ENCODE measurements around the gene OLFML2B. TPM values are rescaled to one million over a fixed set of nuclear protein-coding genes. Genes with fewer than 3 reads are reported as not detected.
A peak's percentile ranks its signal among the peaks of the same experiment; 100 is the strongest.

OLFML2B gene
- 3.4 TPM for total RNA-seq
- long read RNA-seq, transcript OLFML2B-201 (8 exons, 3,160 nt): major isoform, 5 of 7 reads
- long read RNA-seq, partial matches to known transcripts: 0 of 7 reads
- long read RNA-seq, other reads (novel, unspliced or antisense): 2 of 7 reads

- Histone ChIP-seq H3K4me3 (peak within 1 kb of the TSS; percentile 74), H3K4me1 (peaks cover 42% of the 10 kb centered on the region), H3K9me3 (replicated peaks) (no peaks in the 10 kb centered on the region), H3K36me3 (no peaks in the 10 kb centered on the region), H3K27ac (replicated peaks) (no peak within 1 kb of the TSS), H3K27me3 (ENCODE audit: low read depth) (peaks cover 24% of the 10 kb centered on the region)
- intact Hi-C loops (cut with micrococcal nuclease): no loop called here
- DNase-seq: peak; percentile 78
- TF ChIP-seq, protein P1, sequence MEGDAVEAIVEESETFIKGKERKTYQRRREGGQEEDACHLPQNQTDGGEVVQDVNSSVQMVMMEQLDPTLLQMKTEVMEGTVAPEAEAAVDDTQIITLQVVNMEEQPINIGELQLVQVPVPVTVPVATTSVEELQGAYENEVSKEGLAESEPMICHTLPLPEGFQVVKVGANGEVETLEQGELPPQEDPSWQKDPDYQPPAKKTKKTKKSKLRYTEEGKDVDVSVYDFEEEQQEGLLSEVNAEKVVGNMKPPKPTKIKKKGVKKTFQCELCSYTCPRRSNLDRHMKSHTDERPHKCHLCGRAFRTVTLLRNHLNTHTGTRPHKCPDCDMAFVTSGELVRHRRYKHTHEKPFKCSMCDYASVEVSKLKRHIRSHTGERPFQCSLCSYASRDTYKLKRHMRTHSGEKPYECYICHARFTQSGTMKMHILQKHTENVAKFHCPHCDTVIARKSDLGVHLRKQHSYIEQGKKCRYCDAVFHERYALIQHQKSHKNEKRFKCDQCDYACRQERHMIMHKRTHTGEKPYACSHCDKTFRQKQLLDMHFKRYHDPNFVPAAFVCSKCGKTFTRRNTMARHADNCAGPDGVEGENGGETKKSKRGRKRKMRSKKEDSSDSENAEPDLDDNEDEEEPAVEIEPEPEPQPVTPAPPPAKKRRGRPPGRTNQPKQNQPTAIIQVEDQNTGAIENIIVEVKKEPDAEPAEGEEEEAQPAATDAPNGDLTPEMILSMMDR (IDR thresholded peaks at IDR 0.05; ENCODE audit: borderline replicate concordance): peak; percentile 40
Measured at GRCh38 chr1:162023547-162024501, at the start of gene OLFML2B. TSS of gene OLFML2B (minus strand) at chr1:162023869. CDS start at chr1:162023430, 439 bp downstream.

DNA sequence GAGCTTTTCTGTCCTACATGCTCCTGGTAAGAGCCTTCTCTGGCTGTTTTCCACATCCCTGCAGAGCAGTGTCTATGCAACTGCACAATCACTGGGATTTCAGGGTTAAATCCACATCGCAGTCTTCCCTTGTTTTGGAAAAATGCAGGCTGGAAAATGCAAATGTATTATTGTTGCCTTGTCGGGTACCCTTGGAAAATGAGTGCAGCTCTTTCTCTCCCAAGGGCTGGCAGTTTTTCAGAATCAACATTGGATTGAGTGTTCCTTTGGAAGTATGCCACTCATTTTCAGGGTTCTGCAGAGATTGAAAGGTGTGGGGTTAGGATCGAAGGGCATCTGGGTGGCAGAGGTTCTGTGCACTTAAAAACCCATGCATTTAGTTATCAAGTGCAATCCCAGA lies 49.1 kb upstream of the OLFML2B start:
- Histone ChIP-seq H3K36me3 (no peaks in the 10 kb centered on the region), H3K9me3 (replicated peaks) (no peaks in the 10 kb centered on the region), H3K4me3 (no peak overlapping the region), H3K27me3 (ENCODE audit: low read depth) (peaks cover 38% of the 10 kb centered on the region), H3K27ac (replicated peaks) (no peak overlapping the region), H3K4me1 (peaks cover 49% of the 10 kb centered on the region)
- intact Hi-C loops (cut with micrococcal nuclease): no loop called here
- DNase-seq: no peak
- TF ChIP-seq, protein P1 (IDR thresholded peaks at IDR 0.05; ENCODE audit: borderline replicate concordance): no peak

DNA sequence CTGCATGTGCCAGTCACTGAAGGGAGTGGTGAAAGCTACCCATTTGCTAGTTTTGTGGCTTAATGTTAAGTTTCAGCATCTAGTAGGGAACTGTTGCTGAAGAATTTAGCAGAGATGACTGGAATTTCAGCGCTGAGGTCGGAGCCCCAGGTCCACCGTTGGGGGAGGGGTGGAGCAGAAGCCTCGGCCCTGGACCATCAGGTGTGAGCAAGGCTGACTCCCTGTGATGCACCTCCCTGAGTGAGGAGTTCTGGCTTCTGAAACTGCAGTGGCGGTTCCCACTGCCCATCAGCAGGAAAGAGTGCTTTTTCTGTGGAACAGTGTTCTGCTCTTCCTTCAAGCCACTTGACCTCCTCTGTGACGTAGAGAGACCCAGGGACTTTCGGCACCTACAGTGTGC lies 47.2 kb upstream of the OLFML2B start:
- H3K27ac ChIP-seq (replicated peaks): no peak overlapping the region
- peaks cover 52% of the 10 kb centered on the region for H3K27me3 ChIP-seq (ENCODE audit: low read depth)
- no peak for DNase-seq
- H3K36me3 ChIP-seq: no peaks in the 10 kb centered on the region
- TF ChIP-seq, protein P1 (IDR thresholded peaks at IDR 0.05; ENCODE audit: borderline replicate concordance): no peak
- no peaks in the 10 kb centered on the region for H3K9me3 ChIP-seq (replicated peaks)
- peak overlapping the region; percentile 82 for H3K4me3 ChIP-seq
- intact Hi-C loops (cut with micrococcal nuclease): no loop called here
- peaks cover 52% of the 10 kb centered on the region for H3K4me1 ChIP-seq

- H3K36me3 ChIP-seq: no peaks in the 10 kb centered on the region
Measured at GRCh38 chr1:162070094-162070748, 46.6 kb upstream of the OLFML2B start.

More at GRCh38 chr1:162070094-162070748, 46.6 kb upstream of the OLFML2B start:
- peak; percentile 18 for DNase-seq
- H3K4me3 ChIP-seq: peak overlapping the region; percentile 82
- peaks cover 52% of the 10 kb centered on the region for H3K4me1 ChIP-seq
- peaks cover 58% of the 10 kb centered on the region for H3K27me3 ChIP-seq (ENCODE audit: low read depth)
- peak overlapping the region; percentile 86 for H3K27ac ChIP-seq (replicated peaks)
- TF ChIP-seq, protein P1 (IDR thresholded peaks at IDR 0.05; ENCODE audit: borderline replicate concordance): no peak
- no peaks in the 10 kb centered on the region for H3K9me3 ChIP-seq (replicated peaks)
- intact Hi-C loops (cut with micrococcal nuclease): no loop called here
